ENCODE data around the gene GSDME.

- TF ChIP-seq CTCF (IDR thresholded peaks at IDR 0.05; ENCODE audit: insufficient read depth, low read length): no peak
- no peak for TF ChIP-seq REST (IDR thresholded peaks at IDR 0.05; ENCODE audit: insufficient replicate concordance, low read depth)
- no peak for TF ChIP-seq POLR2AphosphoS5 (IDR thresholded peaks at IDR 0.05; ENCODE audit: low read depth)
- TF ChIP-seq GABPA (IDR thresholded peaks at IDR 0.05; ENCODE audit: low read depth): no peak
- TF ChIP-seq SPI1 (IDR thresholded peaks at IDR 0.05; ENCODE audit: borderline replicate concordance, low read depth): no peak
Observed at GRCh38 chr7:24715171-24715570, 42.1 kb downstream of the GSDME start.

Measured in HL-60 (cell line).